Spleen (tissue), 11 donors: ENCODE measurements around the gene CATSPERB. TPM values are rescaled to one million over a fixed set of nuclear protein-coding genes. Genes with fewer than 3 reads are reported as not detected.

ENCODE experiments used
- DNase-seq: peaks from one replicate; pipeline ENCODE4 v3.0.0-alpha.2; 2020
- H3K27ac ChIP-seq, 8 donors: fragments of 200-600 bp; sonication (generic) in 7 of 8; 1 replicate in 4 of 8; 2 replicates in 4 of 8; pipeline versions ENCODE4 v1.5.0 to v1.8.0; 2016 to 2021; ENCODE audit warnings: inconsistent platforms in 4 of 8, mild to moderate bottlenecking in 4 of 8, moderate library complexity in 1 of 8
- H3K27me3 ChIP-seq, 7 donors: fragments of 200-600 bp; sonication (generic) in 6 of 7; replicated peaks in 1 of 7; 1 replicate in 4 of 7; 2 replicates in 3 of 7; pipeline versions ENCODE4 v1.5.0 to v1.8.0; 2016 to 2021; ENCODE audit warnings: inconsistent platforms in 3 of 7, mild to moderate bottlenecking in 1 of 7
- H3K36me3 ChIP-seq, 6 donors: fragments of 200-600 bp; sonication (generic) in 5 of 6; 1 replicate in 4 of 6; 2 replicates in 2 of 6; pipeline versions ENCODE4 v1.5.0 to v1.8.0; 2016 to 2021; ENCODE audit warnings: inconsistent platforms in 2 of 6
- H3K4me1 ChIP-seq, 6 donors: fragments of 200-600 bp; sonication (generic) in 5 of 6; 1 replicate in 3 of 6; 2 replicates in 3 of 6; pipeline versions ENCODE4 v1.5.0 to v1.8.0; 2016 to 2021; ENCODE audit warnings: inconsistent platforms in 3 of 6
- H3K4me3 ChIP-seq, 8 donors: fragments of 200-600 bp; sonication (generic) in 7 of 8; 1 replicate in 4 of 8; 2 replicates in 4 of 8; pipeline versions ENCODE4 v1.5.0 to v1.8.0; 2016 to 2021; ENCODE audit warnings: inconsistent platforms in 4 of 8, mild to moderate bottlenecking in 4 of 8, moderate library complexity in 2 of 8
- H3K9me3 ChIP-seq, 8 donors: fragments of 200-600 bp; sonication (generic) in 7 of 8; 1 replicate in 4 of 8; 2 replicates in 4 of 8; pipeline versions ENCODE4 v1.5.0 to v1.8.0; 2016 to 2021; ENCODE audit warnings: inconsistent platforms in 4 of 8
- CTCF ChIP-seq, 11 experiments: fragments of 200-600 bp in 7 of 11; fragments of 450-650 bp in 4 of 11; sonication (generic) in 4 of 11; IDR thresholded peaks in 8 of 11; conservative IDR thresholded peaks in 3 of 11; 1 replicate in 7 of 11; 2 replicates in 4 of 11; pipeline versions ENCODE4 v1.4.0 to v1.8.0; 2016 to 2021; ENCODE audit warnings: antibody characterized with exemption in 11 of 11, inconsistent platforms in 4 of 11, mild to moderate bottlenecking in 1 of 11
- POLR2A ChIP-seq, 3 donors: fragments of 450-650 bp; IDR thresholded peaks; one replicate each; pipeline ENCODE4 v1.5.1; 2017; ENCODE audit warnings: antibody characterized with exemption in 3 of 3, mild to moderate bottlenecking in 1 of 3
- POLR2AphosphoS5 ChIP-seq, 3 donors: sonication (generic); formaldehyde crosslinking; IDR thresholded peaks; one replicate each; pipeline ENCODE4 v1.5.1; 2017; ENCODE audit warnings: antibody characterized with exemption in 3 of 3
- WGBS, 5 donors: extraction: QIAGEN DNeasy Blood & Tissue Kit in 3 of 5; methylation state at CpG; one replicate each; pipeline versions ENCODE4 v1.1.5 to v1.1.7; 2013 to 2018; 5-methylcytosine and 5-hydroxymethylcytosine counted together
- intact Hi-C: fragments of 100-400 bp; cut with DNase I; formaldehyde crosslinking; loops from one replicate; pipeline ENCODE4 v1.15.0; 2023; ENCODE audit warnings: low total_unique reads
- polyA plus RNA-seq, 3 donors: library from polyadenylated mRNA; stranded (reverse); fragments of 200-250 nt; gene quantifications; one replicate each; pipeline ENCODE4 v1.2.1, GENCODE V29; 2013
- total RNA-seq, 7 donors: library from RNA; depleted of rRNA in 3 of 7; stranded (reverse); fragments of >200 nt in 3 of 7; fragmentation: NEBNext Ultra II Directional in 4 of 7; extraction: Animal tissue kit (Norgen Biotek cat#: 25700) in 4 of 7; gene quantifications; one replicate each; pipeline versions ENCODE4 v1.1.0 to v1.2.1, GENCODE V29; 2016 to 2021
- donor health status: healthy with polysubstance abuse.
- donor health status: DM: no; HTN: no; CAD: no; lungs with moderate emphysema.
- donor health status: DM: no; HTN: no; CAD: no.
- donor health status: Bipolar disorder and iron deficiency.
- donor health status: healthy.
- donor health status: DM: no; HTN: no; CAD: no.
- donor health status: DM: yes; HTN: yes; CAD: no.

The CATSPERB gene
- total and polyA plus RNA-seq, 10 donors, result 0.10 to 6.8 (median 1.9) TPM

- Histone ChIP-seq H3K27me3 (peaks cover 0 to 2% (median 0%) of the 10 kb centered on the region in 7 donors), H3K4me1 (no peaks in the 10 kb centered on the region), H3K4me3 (no peak overlapping the region), H3K36me3 (no peaks in the 10 kb centered on the region), H3K9me3 (no peaks in the 10 kb centered on the region), H3K27ac (no peak overlapping the region)
- DNase-seq, result no peak
- intact Hi-C loops, result no loop called here
- 64 to 85% (median 72%) methylated on average over 5 of the region's 5 CpGs for WGBS, 5 donors
- TF ChIP-seq POLR2A (IDR thresholded peaks at IDR 0.05) (no peak), POLR2AphosphoS5 (IDR thresholded peaks at IDR 0.05) (no peak)
Measured at GRCh38 chr14:91732439-91732838, 553 bp upstream of the CATSPERB start.

GRCh38 chr14:91731018-91731417 is 868 bp downstream of the CATSPERB start:
- Histone ChIP-seq H3K36me3 (no peaks in the 10 kb centered on the region), H3K9me3 (no peaks in the 10 kb centered on the region), H3K27ac (no peak overlapping the region), H3K4me3 (no peak overlapping the region), H3K4me1 (no peaks in the 10 kb centered on the region), H3K27me3 (no peaks in the 10 kb centered on the region)
- intact Hi-C loops, result no loop called here
- TF ChIP-seq POLR2AphosphoS5 (IDR thresholded peaks at IDR 0.05), result no peak
- no peak for TF ChIP-seq CTCF (IDR thresholded peaks at IDR 0.05 in 8 of 11, conservative IDR thresholded peaks at IDR 0.05 in 3 of 11)
- TF ChIP-seq POLR2A (IDR thresholded peaks at IDR 0.05), result no peak
- 74 to 96% (median 91%) methylated on average over 2 of the region's 2 CpGs for WGBS, 5 donors
- DNase-seq, result no peak

- H3K9me3 ChIP-seq, result no peaks in the 10 kb centered on the region
- H3K27ac ChIP-seq, result no peak overlapping the region
- H3K36me3 ChIP-seq, result no peaks in the 10 kb centered on the region
- DNase-seq, result no peak
- no peaks in the 10 kb centered on the region for H3K27me3 ChIP-seq
- 69 to 90% (median 75%) methylated on average over 3 of the region's 3 CpGs for WGBS, 5 donors
- H3K4me1 ChIP-seq, result no peaks in the 10 kb centered on the region
- TF ChIP-seq POLR2A (IDR thresholded peaks at IDR 0.05), result no peak
- no peak for TF ChIP-seq CTCF (IDR thresholded peaks at IDR 0.05 in 8 of 11, conservative IDR thresholded peaks at IDR 0.05 in 3 of 11)
- no peak for TF ChIP-seq POLR2AphosphoS5 (IDR thresholded peaks at IDR 0.05)
- intact Hi-C loops, result no loop called here
- H3K4me3 ChIP-seq, result no peak overlapping the region
Measured at GRCh38 chr14:91729756-91730155, 2.1 kb downstream of the CATSPERB start.

GRCh38 chr14:91728616-91729183 is 3.2 kb downstream of the CATSPERB start:
- intact Hi-C loops, result no loop called here
- Histone ChIP-seq H3K36me3 (no peaks in the 10 kb centered on the region), H3K9me3 (no peaks in the 10 kb centered on the region), H3K27me3 (no peaks in the 10 kb centered on the region), H3K27ac (no peak overlapping the region), H3K4me3 (no peak overlapping the region), H3K4me1 (no peaks in the 10 kb centered on the region)
- WGBS, 5 donors, result 61 to 75% (median 73%) methylated on average over 4 of the region's 4 CpGs
- no peak for DNase-seq
- no peak for TF ChIP-seq CTCF (IDR thresholded peaks at IDR 0.05 in 8 of 11, conservative IDR thresholded peaks at IDR 0.05 in 3 of 11)
- no peak for TF ChIP-seq POLR2A (IDR thresholded peaks at IDR 0.05)
- TF ChIP-seq POLR2AphosphoS5 (IDR thresholded peaks at IDR 0.05), result no peak

- no peaks in the 10 kb centered on the region for H3K27me3 ChIP-seq
- no peak for DNase-seq
- H3K4me1 ChIP-seq, result no peaks in the 10 kb centered on the region
- no peaks in the 10 kb centered on the region for H3K9me3 ChIP-seq
- intact Hi-C loops, result no loop called here
- WGBS, 5 donors, result 87 to 94% (median 91%) methylated on average over 2 of the region's 2 CpGs
- no peak overlapping the region for H3K27ac ChIP-seq
- no peak overlapping the region for H3K4me3 ChIP-seq
- no peaks in the 10 kb centered on the region for H3K36me3 ChIP-seq
- TF ChIP-seq POLR2AphosphoS5 (IDR thresholded peaks at IDR 0.05) (no peak), POLR2A (IDR thresholded peaks at IDR 0.05) (no peak), CTCF (IDR thresholded peaks at IDR 0.05 in 8 of 11, conservative IDR thresholded peaks at IDR 0.05 in 3 of 11) (no peak)
Measured at GRCh38 chr14:91727121-91727520, 4.8 kb downstream of the CATSPERB start.
